B cell (primary cell): ENCODE data around the gene RGS10. TPM values are rescaled to one million over a fixed set of nuclear protein-coding genes. Genes with fewer than 3 reads are reported as not detected.

Experiments
- ATAC-seq: fragments of 200-7000 bp; cut with Tn5 transposase; one replicate; pipeline ENCODE4 v1.10.0; 2021; ENCODE audit warnings: low read depth, mild to moderate bottlenecking, moderate number of reproducible peaks, moderate library complexity
- CTCF ChIA-PET: fragments of 350-600 bp; sonication (Branson Sonifier 250); formaldehyde crosslinking; loops from one replicate; lab custom pipeline; 2021; ENCODE audit warnings: antibody characterized with exemption, inconsistent platforms; lab: Charles Lee
- POLR2A ChIA-PET: fragments of 350-600 bp; sonication (Branson Sonifier 250); formaldehyde crosslinking; loops from one replicate; lab custom pipeline; 2021; ENCODE audit warnings: antibody characterized with exemption; lab: Charles Lee
- DNase-seq: peaks from one replicate; pipeline ENCODE4 v3.0.0; 2013
- H2AFZ ChIP-seq: 2 replicates; pipeline ENCODE4 v1.6.1; 2012; ENCODE audit warnings: mild to moderate bottlenecking, low read depth, low read length; ENCODE audit not compliant: insufficient read depth, poor library complexity, severe bottlenecking
- H3K27ac ChIP-seq, 2 donors: 1 replicate in 1 of 2; 2 replicates in 1 of 2; pipeline ENCODE4 v1.5.1; 2012 to 2013; ENCODE audit warnings: low read length in 2 of 2, mild to moderate bottlenecking in 2 of 2, moderate library complexity in 1 of 2
- H3K27me3 ChIP-seq, 4 experiments: fragments of 200-600 bp in 1 of 4; sonication (generic) in 1 of 4; replicated peaks in 1 of 4; 1 replicate in 2 of 4; 2 replicates in 2 of 4; pipeline versions ENCODE4 v1.6.1 to v1.7.0; 2013 to 2016; ENCODE audit warnings: low read length in 3 of 4, mild to moderate bottlenecking in 2 of 4, mixed read lengths in 1 of 4, moderate library complexity in 1 of 4; ENCODE audit not compliant: insufficient read depth in 4 of 4, control insufficient read depth in 3 of 4; ENCODE audit errors: control extremely low read depth in 1 of 4
- H3K36me3 ChIP-seq, 2 experiments: replicated peaks in 1 of 2; 1 replicate in 1 of 2; 2 replicates in 1 of 2; pipeline versions ENCODE4 v1.6.1 to v1.7.1; 2013; ENCODE audit warnings: low read length in 1 of 2; ENCODE audit not compliant: insufficient read depth in 2 of 2, control insufficient read depth in 1 of 2; ENCODE audit errors: control extremely low read depth in 1 of 2, extremely low read depth in 1 of 2
- H3K4me1 ChIP-seq, 2 donors: fragments of 200-600 bp in 1 of 2; sonication (generic) in 1 of 2; 1 replicate in 1 of 2; 2 replicates in 1 of 2; pipeline versions ENCODE4 v1.5.1 to v1.6.1; 2013 to 2017; ENCODE audit warnings: low read length in 2 of 2; ENCODE audit not compliant: control insufficient read depth in 2 of 2, insufficient read depth in 2 of 2
- H3K4me2 ChIP-seq: replicated peaks from 2 replicates; pipeline ENCODE3; 2012; ENCODE audit warnings: mild to moderate bottlenecking, low read depth, low read length; ENCODE audit not compliant: poor library complexity, severe bottlenecking
- H3K4me3 ChIP-seq, 5 experiments: fragments of 200-600 bp in 1 of 5; sonication (generic) in 1 of 5; 1 replicate in 3 of 5; 2 replicates in 2 of 5; pipeline versions ENCODE4 v1.5.1 to v1.7.0; 2011 to 2016; ENCODE audit warnings: low read length in 4 of 5, mild to moderate bottlenecking in 4 of 5, low read depth in 2 of 5, control low read depth in 1 of 5, moderate library complexity in 1 of 5; ENCODE audit not compliant: insufficient read depth in 1 of 5; ENCODE audit errors: control extremely low read depth in 1 of 5, extremely low read depth in 1 of 5
- H3K79me2 ChIP-seq: fragments of 200-600 bp; sonication (generic); one replicate; pipeline ENCODE4 v1.6.0; 2016; ENCODE audit warnings: low read length; ENCODE audit not compliant: control insufficient read depth, insufficient read depth
- H3K9ac ChIP-seq: fragments of 200-600 bp; sonication (generic); 2 replicates; pipeline ENCODE4 v1.6.1; 2017; ENCODE audit warnings: mild to moderate bottlenecking, low read length, moderate library complexity
- H3K9me3 ChIP-seq, 3 donors: one replicate each; pipeline versions ENCODE4 v1.6.1 to v1.7.1; 2013; ENCODE audit warnings: low read length in 2 of 3; ENCODE audit not compliant: control insufficient read depth in 2 of 3, insufficient read depth in 1 of 3; ENCODE audit errors: control extremely low read depth in 1 of 3
- H4K20me1 ChIP-seq: 2 replicates; pipeline ENCODE4 v1.6.0; 2012; ENCODE audit warnings: mild to moderate bottlenecking, low read length; ENCODE audit not compliant: insufficient read depth, control insufficient read depth, poor library complexity, severe bottlenecking
- H3K27ac Mint-ChIP-seq: one replicate; pipeline ENCODE4 v1.8.0; 2021; ENCODE audit warnings: mixed read lengths
- H3K27me3 Mint-ChIP-seq: one replicate; pipeline ENCODE4 v1.8.0; 2021; ENCODE audit warnings: mixed read lengths
- H3K4me1 Mint-ChIP-seq: one replicate; pipeline ENCODE4 v1.8.0; 2021; ENCODE audit warnings: mixed read lengths
- H3K4me3 Mint-ChIP-seq: one replicate; pipeline ENCODE4 v1.8.0; 2021; ENCODE audit warnings: mixed read lengths
- H3K9me3 Mint-ChIP-seq: one replicate; pipeline ENCODE4 v1.8.0; 2022; ENCODE audit warnings: mixed read lengths; ENCODE audit not compliant: insufficient read depth
- EZH2 ChIP-seq: IDR thresholded peaks from 2 replicates; pipeline ENCODE4 v1.6.1; 2012; ENCODE audit warnings: borderline replicate concordance, low read depth, mild to moderate bottlenecking, moderate library complexity, low read length; ENCODE audit not compliant: insufficient read depth, poor library complexity, severe bottlenecking
- WGBS: methylation state at CpG from one replicate; pipeline ENCODE4 v1.1.5; 2013; ENCODE audit warnings: missing lambda C conversion rate; ENCODE audit not compliant: insufficient coverage; 5-methylcytosine and 5-hydroxymethylcytosine counted together
- intact Hi-C: fragments of 100-400 bp; cut with micrococcal nuclease; formaldehyde crosslinking; loops from one replicate; pipeline ENCODE4 v1.10.0; 2022
- polyA plus RNA-seq: library from polyadenylated mRNA; depleted of rRNA; stranded (reverse); fragments of >200 nt; gene quantifications from 2 replicates; pipeline ENCODE4 v1.2.3, GENCODE V29; 2012
- total RNA-seq, 2 donors: library from RNA; stranded (reverse); fragments of 120-200 nt in 1 of 2; gene quantifications; 1 replicate in 1 of 2; 2 replicates in 1 of 2; pipeline versions ENCODE4 v1.2.3 to v1.2.4, GENCODE V29; 2013 to 2022
- TF ChIP-seq, protein P1 (sequence below): fragments of 200-600 bp; IDR thresholded peaks from one replicate; pipeline ENCODE4 v1.8.0; 2022; ENCODE audit warnings: antibody characterized with exemption, mild to moderate bottlenecking

RGS10 gene
- total and polyA plus RNA-seq, 2 donors (not counting 1 experiment from before 2014, with no cell fraction given): 10.9 to 20.3 TPM

GRCh38 chr10:119537953-119538630, 4.4 kb downstream of the RGS10 start:
- no peak for TF ChIP-seq EZH2
- TF ChIP-seq, protein P1, sequence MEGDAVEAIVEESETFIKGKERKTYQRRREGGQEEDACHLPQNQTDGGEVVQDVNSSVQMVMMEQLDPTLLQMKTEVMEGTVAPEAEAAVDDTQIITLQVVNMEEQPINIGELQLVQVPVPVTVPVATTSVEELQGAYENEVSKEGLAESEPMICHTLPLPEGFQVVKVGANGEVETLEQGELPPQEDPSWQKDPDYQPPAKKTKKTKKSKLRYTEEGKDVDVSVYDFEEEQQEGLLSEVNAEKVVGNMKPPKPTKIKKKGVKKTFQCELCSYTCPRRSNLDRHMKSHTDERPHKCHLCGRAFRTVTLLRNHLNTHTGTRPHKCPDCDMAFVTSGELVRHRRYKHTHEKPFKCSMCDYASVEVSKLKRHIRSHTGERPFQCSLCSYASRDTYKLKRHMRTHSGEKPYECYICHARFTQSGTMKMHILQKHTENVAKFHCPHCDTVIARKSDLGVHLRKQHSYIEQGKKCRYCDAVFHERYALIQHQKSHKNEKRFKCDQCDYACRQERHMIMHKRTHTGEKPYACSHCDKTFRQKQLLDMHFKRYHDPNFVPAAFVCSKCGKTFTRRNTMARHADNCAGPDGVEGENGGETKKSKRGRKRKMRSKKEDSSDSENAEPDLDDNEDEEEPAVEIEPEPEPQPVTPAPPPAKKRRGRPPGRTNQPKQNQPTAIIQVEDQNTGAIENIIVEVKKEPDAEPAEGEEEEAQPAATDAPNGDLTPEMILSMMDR: no peak
- H3K27me3 Mint-ChIP-seq: no peaks in the 10 kb centered on the region
- ChIA-PET CTCF (interaction anchor here (0.6 to 1.5 kb wide), 3 partner anchors 93 to 394 kb away, joined by 3 to 4 read pairs (median 4); no protein-coding TSS in a partner anchor), POLR2A (no interaction called here)
- Histone ChIP-seq H3K4me2 (no peak overlapping the region), H3K27me3 (no peaks in the 10 kb centered on the region), H3K9ac (no peak overlapping the region), H4K20me1 (no peaks in the 10 kb centered on the region), H3K79me2 (peaks cover 32% of the 10 kb centered on the region), H3K9me3 (no peaks in the 10 kb centered on the region), H3K36me3 (no peaks in the 10 kb centered on the region), H3K4me3 (no peak overlapping the region), H3K27ac (no peak overlapping the region), H2AFZ (no peak overlapping the region), H3K4me1 (peaks cover 11 to 20% of the 10 kb centered on the region in 2 donors)
- ATAC-seq (no peak), DNase-seq (no peak)
- peaks cover 32% of the 10 kb centered on the region for H3K4me1 Mint-ChIP-seq
- WGBS: 63% methylated on average over 2 of the region's 5 CpGs
- H3K27ac Mint-ChIP-seq: no peak overlapping the region
- H3K4me3 Mint-ChIP-seq: no peak overlapping the region
- intact Hi-C loops: no loop called here
- no peaks in the 10 kb centered on the region for H3K9me3 Mint-ChIP-seq

GRCh38 chr10:119536508-119537025, 6.0 kb downstream of the RGS10 start:
- peaks cover 30% of the 10 kb centered on the region for H3K4me1 Mint-ChIP-seq
- no peak overlapping the region for H3K9ac ChIP-seq
- H3K4me3 ChIP-seq: no peak overlapping the region

More at GRCh38 chr10:119536508-119537025, 6.0 kb downstream of the RGS10 start:
- no peaks in the 10 kb centered on the region for H3K27me3 ChIP-seq
- peaks cover 47% of the 10 kb centered on the region for H3K79me2 ChIP-seq
- TF ChIP-seq, protein P1: no peak
- TF ChIP-seq EZH2: no peak
- ATAC-seq (no peak), DNase-seq (no peak)
- no peak overlapping the region for H2AFZ ChIP-seq
- intact Hi-C loops: no loop called here
- ChIA-PET CTCF (interaction anchor here (0.8 to 1.5 kb wide), 3 partner anchors 47 to 337 kb away, joined by 3 to 4 read pairs (median 3); no protein-coding TSS in a partner anchor), POLR2A (no interaction called here)
- H3K27ac ChIP-seq: no peak overlapping the region
- Mint-ChIP-seq H3K27ac (no peak overlapping the region), H3K4me3 (no peak overlapping the region), H3K27me3 (no peaks in the 10 kb centered on the region), H3K9me3 (no peaks in the 10 kb centered on the region)
- peaks cover 8 to 18% of the 10 kb centered on the region in 2 donors for H3K4me1 ChIP-seq
- H4K20me1 ChIP-seq: no peaks in the 10 kb centered on the region
- no peak overlapping the region for H3K4me2 ChIP-seq
- 96% methylated on average over 3 of the region's 9 CpGs for WGBS
- no peaks in the 10 kb centered on the region for H3K36me3 ChIP-seq
- H3K9me3 ChIP-seq: no peaks in the 10 kb centered on the region
